BLaER1 (cell line): ENCODE results near the gene HS3ST6.
A peak's percentile ranks its signal among the peaks of the same experiment; 100 is the strongest.
"Not testable (repeated sequence)": the region's sequence is repeated elsewhere in the genome, so short reads cannot be mapped to it uniquely, and the experiment has no call there.

ENCODE experiments used
- H3K27ac ChIP-seq: shearing (Covaris generic); formaldehyde crosslinking; 2 replicates; pipeline ENCODE4 v1.8.1; 2022
- H3K27me3 ChIP-seq: shearing (Covaris generic); formaldehyde crosslinking; 2 replicates; pipeline ENCODE4 v1.8.1; 2022
- H3K36me3 ChIP-seq: shearing (Covaris generic); formaldehyde crosslinking; 2 replicates; pipeline ENCODE4 v1.8.1; 2022
- H3K4me1 ChIP-seq: shearing (Covaris generic); formaldehyde crosslinking; 2 replicates; pipeline ENCODE4 v1.8.1; 2022
- H3K4me2 ChIP-seq: shearing (Covaris generic); formaldehyde crosslinking; 2 replicates; pipeline ENCODE4 v1.8.1; 2022
- H3K4me3 ChIP-seq: shearing (Covaris generic); formaldehyde crosslinking; 2 replicates; pipeline ENCODE4 v1.8.1; 2022
- H3K9ac ChIP-seq: shearing (Covaris generic); formaldehyde crosslinking; 2 replicates; pipeline ENCODE4 v1.8.1; 2022
- H3K9me3 ChIP-seq: shearing (Covaris generic); formaldehyde crosslinking; 2 replicates; pipeline ENCODE4 v1.8.1; 2022
- H4K20me1 ChIP-seq: shearing (Covaris generic); formaldehyde crosslinking; 2 replicates; pipeline ENCODE4 v1.8.1; 2022
- Cebpa-rat ChIP-seq: shearing (Covaris generic); IDR thresholded peaks from 2 replicates; pipeline ENCODE4 v1.8.1; 2022

Gene HS3ST6

DNA sequence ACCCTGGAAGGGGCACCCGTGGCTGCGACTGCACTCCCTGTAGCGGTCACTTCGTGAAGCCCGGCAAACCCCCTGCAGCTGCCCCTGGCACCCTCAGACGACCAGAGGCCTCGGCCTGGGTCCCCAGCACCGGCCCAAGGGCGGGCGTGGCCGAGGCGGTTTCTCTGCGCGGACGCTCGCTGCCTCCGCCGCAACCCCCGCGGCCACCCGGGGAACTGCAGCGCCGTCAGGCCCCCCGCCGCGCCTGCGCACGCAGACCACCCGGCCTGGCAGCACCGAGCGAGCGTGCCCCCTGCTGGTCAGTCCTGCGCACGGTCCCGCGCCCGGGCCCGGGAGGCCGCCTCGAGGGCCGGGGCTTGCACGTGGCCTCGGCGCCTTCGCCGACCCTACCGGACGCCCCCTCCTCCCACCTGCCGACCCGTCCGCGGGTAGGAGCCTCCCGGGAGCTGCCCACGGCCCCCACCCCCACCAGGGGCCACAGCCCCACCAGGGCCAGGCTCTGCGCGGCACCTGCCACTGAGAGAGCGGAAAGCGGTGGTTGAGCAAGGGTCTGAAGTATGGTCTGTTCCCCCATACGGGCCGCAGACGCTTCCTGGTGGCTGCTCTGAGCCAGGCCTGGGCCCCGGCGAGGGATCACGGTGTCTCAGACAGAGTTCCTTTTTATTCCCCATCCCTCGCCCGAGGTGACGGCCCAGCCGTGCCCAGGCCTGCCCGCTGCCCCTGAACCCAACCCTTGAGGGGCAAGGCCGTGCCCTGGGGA, 11.5 kb upstream of the HS3ST6 start:
- Histone ChIP-seq H3K4me3 (peak overlapping the region; percentile 68), H3K36me3 (no peaks in the 10 kb centered on the region), H3K27ac (peak overlapping the region; percentile 71), H3K9ac (peak overlapping the region; percentile 69; the same call in 1 of the 2 replicates), H3K4me2 (peak overlapping the region; percentile 85), H3K27me3 (peaks cover 1% of the 10 kb centered on the region), H4K20me1 (no peaks in the 10 kb centered on the region), H3K9me3 (no peaks in the 10 kb centered on the region), H3K4me1 (peaks cover 22% of the 10 kb centered on the region; the same call in 1 of the 2 replicates)
- no peak for TF ChIP-seq Cebpa-rat

GRCh38 chr16:1929105-1929504, 10.9 kb upstream of the HS3ST6 start:
- H3K27ac ChIP-seq = peak overlapping the region; percentile 67
- peaks cover 22% of the 10 kb centered on the region; the same call in 1 of the 2 replicates for H3K4me1 ChIP-seq
- H3K27me3 ChIP-seq = peaks cover 8% of the 10 kb centered on the region
- H3K9ac ChIP-seq = peak overlapping the region; percentile 69; the same call in 1 of the 2 replicates
- H3K9me3 ChIP-seq = no peaks in the 10 kb centered on the region
- no peaks in the 10 kb centered on the region for H3K36me3 ChIP-seq
- peak overlapping the region; percentile 85 for H3K4me2 ChIP-seq
- no peak for TF ChIP-seq Cebpa-rat
- peak overlapping the region; percentile 68 for H3K4me3 ChIP-seq
- no peaks in the 10 kb centered on the region for H4K20me1 ChIP-seq

- TF ChIP-seq Cebpa-rat = no peak
- Histone ChIP-seq H3K9me3 (no peaks in the 10 kb centered on the region), H3K36me3 (no peaks in the 10 kb centered on the region), H3K9ac (no peak overlapping the region), H3K4me2 (no peak overlapping the region), H3K27me3 (peaks cover 36% of the 10 kb centered on the region), H3K4me1 (peaks cover 20% of the 10 kb centered on the region; the same call in 1 of the 2 replicates), H4K20me1 (no peaks in the 10 kb centered on the region), H3K4me3 (no peak overlapping the region), H3K27ac (no peak overlapping the region)
These were observed 8.1 kb upstream of the HS3ST6 start for GRCh38 chr16:1926271-1926670.

DNA sequence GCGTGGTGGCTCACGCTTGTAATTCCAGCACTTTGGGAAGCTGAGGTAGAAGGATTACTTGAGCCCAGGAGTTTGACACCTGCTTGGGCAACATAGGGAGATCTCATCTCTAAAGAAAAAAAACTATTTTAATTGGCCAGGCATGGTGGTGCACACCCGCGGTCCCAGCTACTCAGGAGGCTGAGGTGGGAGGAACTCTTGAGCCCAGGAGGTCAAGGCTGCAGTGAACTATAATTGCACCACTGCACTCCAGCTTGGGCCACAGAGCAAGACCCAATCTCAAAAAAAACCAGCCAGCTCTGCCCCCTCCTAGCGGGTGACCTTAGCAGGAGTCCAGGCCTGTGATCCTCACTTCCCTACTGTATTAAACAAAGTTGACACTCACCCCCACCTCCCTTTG, 5.9 kb upstream of the HS3ST6 start:
- no peaks in the 10 kb centered on the region for H3K9me3 ChIP-seq
- peaks cover 58% of the 10 kb centered on the region for H3K27me3 ChIP-seq
- TF ChIP-seq Cebpa-rat = no peak
- no peak overlapping the region for H3K4me3 ChIP-seq
- H3K27ac ChIP-seq = no peak overlapping the region
- H4K20me1 ChIP-seq = peaks cover 17% of the 10 kb centered on the region; the same call in 1 of the 2 replicates
- H3K36me3 ChIP-seq = no peaks in the 10 kb centered on the region
- no peak overlapping the region for H3K9ac ChIP-seq
- H3K4me1 ChIP-seq = 0 out of 2 replicates have a peak, but pooled peaks cover 12% of the 10 kb centered on the region
- H3K4me2 ChIP-seq = peak overlapping the region; percentile 12; the same call in 1 of the 2 replicates

GRCh38 chr16:1923299-1924034, 5.3 kb upstream of the HS3ST6 start:
- Histone ChIP-seq H3K27me3 (peaks cover 64% of the 10 kb centered on the region), H3K4me3 (no peak overlapping the region)

GRCh38 chr16:1922357-1922756, 4.1 kb upstream of the HS3ST6 start:
- no peaks in the 10 kb centered on the region for H3K9me3 ChIP-seq
- H3K4me3 ChIP-seq = no peak overlapping the region
- H3K4me2 ChIP-seq = no peak overlapping the region
- TF ChIP-seq Cebpa-rat = no peak
- peaks cover 27% of the 10 kb centered on the region; the same call in 1 of the 2 replicates for H4K20me1 ChIP-seq
- no peaks in the 10 kb centered on the region for H3K36me3 ChIP-seq
- H3K9ac ChIP-seq = no peak overlapping the region
- H3K4me1 ChIP-seq = 0 out of 2 replicates have a peak, but pooled peaks cover 7% of the 10 kb centered on the region
- peaks cover 75% of the 10 kb centered on the region for H3K27me3 ChIP-seq
- H3K27ac ChIP-seq = no peak overlapping the region

More at GRCh38 chr16:1923299-1924034, 5.3 kb upstream of the HS3ST6 start:
- no peak overlapping the region for H3K9ac ChIP-seq
- H3K36me3 ChIP-seq = no peaks in the 10 kb centered on the region
- no peak for TF ChIP-seq Cebpa-rat
- H4K20me1 ChIP-seq = peaks cover 22% of the 10 kb centered on the region; the same call in 1 of the 2 replicates
- no peaks in the 10 kb centered on the region for H3K9me3 ChIP-seq
- no peak overlapping the region for H3K27ac ChIP-seq
- peak overlapping the region; percentile 12; the same call in 1 of the 2 replicates for H3K4me2 ChIP-seq
- 0 out of 2 replicates have a peak, but pooled peaks cover 7% of the 10 kb centered on the region for H3K4me1 ChIP-seq

- Histone ChIP-seq H3K4me3 (no peak overlapping the region), H3K4me1 (0 out of 2 replicates have a peak, but pooled peaks cover 7% of the 10 kb centered on the region), H3K4me2 (no peak overlapping the region), H4K20me1 (peaks cover 38% of the 10 kb centered on the region; the same call in 1 of the 2 replicates), H3K27me3 (peaks cover 92% of the 10 kb centered on the region), H3K9me3 (no peaks in the 10 kb centered on the region), H3K36me3 (no peaks in the 10 kb centered on the region), H3K27ac (no peak overlapping the region), H3K9ac (no peak overlapping the region)
- no peak for TF ChIP-seq Cebpa-rat
These were observed 2.5 kb upstream of the HS3ST6 start for GRCh38 chr16:1920727-1921171.

- H3K27ac ChIP-seq, H3K4me3 ChIP-seq, H3K9ac ChIP-seq, H3K4me2 ChIP-seq, H3K9me3 ChIP-seq, H3K4me1 ChIP-seq, H3K36me3 ChIP-seq: not testable (repeated sequence)
- H3K27me3 ChIP-seq = peaks cover 98% of the 10 kb centered on the region
- H4K20me1 ChIP-seq = peaks cover 40% of the 10 kb centered on the region; the same call in 1 of the 2 replicates
These were observed 1.9 kb upstream of the HS3ST6 start for GRCh38 chr16:1920122-1920521.

DNA sequence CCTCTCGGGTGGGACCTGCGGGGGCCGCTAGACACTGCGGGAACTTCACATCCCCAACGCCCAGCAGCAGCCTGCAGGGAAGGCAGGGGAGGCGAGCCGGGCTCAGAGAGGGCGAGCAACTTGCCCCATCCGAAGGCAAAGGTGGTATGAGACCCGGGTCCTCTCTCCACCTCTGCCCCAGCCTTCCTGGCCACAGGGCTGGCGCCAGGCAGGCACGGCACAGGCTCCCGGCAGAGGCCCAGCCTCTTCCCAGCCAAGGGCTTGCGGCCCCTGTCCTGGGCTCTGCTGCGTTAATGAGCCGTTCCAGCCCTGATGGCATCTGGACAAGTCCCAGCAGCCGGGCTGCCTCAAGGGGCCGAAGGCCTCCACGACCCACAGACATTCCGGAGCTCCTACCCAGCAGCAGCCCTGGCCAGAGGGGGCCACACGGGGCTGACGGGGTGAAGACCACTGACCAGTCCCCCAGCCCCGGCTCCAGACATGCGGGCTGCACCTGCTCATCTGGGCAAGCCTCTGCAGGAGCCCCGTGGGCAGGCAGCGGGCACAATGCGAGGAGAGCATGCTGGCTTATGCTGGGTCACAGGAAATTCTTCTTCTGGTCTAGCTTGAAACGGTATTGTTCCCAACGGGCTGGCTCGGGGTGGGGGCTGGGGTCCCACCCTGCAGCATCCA, 1.2 kb upstream of the HS3ST6 start:
- Histone ChIP-seq H3K4me2 (no peak overlapping the region), H3K9me3 (no peaks in the 10 kb centered on the region), H3K27ac (no peak overlapping the region), H4K20me1 (peaks cover 40% of the 10 kb centered on the region; the same call in 1 of the 2 replicates), H3K4me1 (0 out of 2 replicates have a peak, but pooled peaks cover 7% of the 10 kb centered on the region), H3K27me3 (peaks cover 100% of the 10 kb centered on the region), H3K9ac (no peak overlapping the region), H3K36me3 (no peaks in the 10 kb centered on the region), H3K4me3 (no peak overlapping the region)
- no peak for TF ChIP-seq Cebpa-rat
